A549 (cell line): ENCODE measurements around the gene USP15.

Source experiments
- CHD4 ChIP-seq: fragments of 200-600 bp; sonication (generic); IDR thresholded peaks from 2 replicates; pipeline ENCODE4 v1.6.1; 2016; ENCODE audit warnings: antibody characterized with exemption, mild to moderate bottlenecking, borderline replicate concordance
- CTCF ChIP-seq: fragments of >200 bp; sonication (Bioruptor Twin); formaldehyde crosslinking; IDR thresholded peaks from 3 replicates; pipeline ENCODE4 v1.5.1; 2016
- NR3C1 ChIP-seq: fragments of >200 bp; sonication (Bioruptor Twin); formaldehyde crosslinking; IDR thresholded peaks from 3 replicates; pipeline ENCODE4 v1.6.1; 2017
- POLR2A ChIP-seq: IDR thresholded peaks from 2 replicates; pipeline ENCODE4 v1.6.1; 2012; ENCODE audit warnings: mild to moderate bottlenecking, low read length
- REST ChIP-seq: fragments of 200-600 bp; sonication (generic); IDR thresholded peaks from 2 replicates; pipeline ENCODE4 v1.6.1; 2016; ENCODE audit warnings: antibody characterized with exemption, mild to moderate bottlenecking, moderate library complexity
- ZSCAN20 ChIP-seq: fragments of 250-450 bp; sonication (Bioruptor Pico); IDR thresholded peaks from 2 replicates; pipeline ENCODE4 v1.8.0; 2022; ENCODE audit warnings: mild to moderate bottlenecking, moderate library complexity

- no peak for TF ChIP-seq CHD4
- TF ChIP-seq NR3C1: no peak
- TF ChIP-seq ZSCAN20: no peak
- TF ChIP-seq POLR2A: no peak
- TF ChIP-seq CTCF: no peak
- TF ChIP-seq REST: no peak
Measured at GRCh38 chr12:62436164-62436503, 175.9 kb downstream of the USP15 start.
